ENCODE results near the gene ALDH3A1. TPM values are rescaled to one million over a fixed set of nuclear protein-coding genes. Genes with fewer than 3 reads are reported as not detected.

ALDH3A1 gene
- total RNA-seq, 2 experiments from 2014 or later = 0.38 to 0.92 TPM

- POLR2A ChIA-PET = no interaction called here
- Mint-ChIP-seq H3K27ac (no peak overlapping the region), H3K27me3 (no peaks in the 10 kb centered on the region), H3K4me3 (no peak overlapping the region), H3K9me3 (no peaks in the 10 kb centered on the region), H3K36me3 (ENCODE audit: low read depth) (peaks cover 25% of the 10 kb centered on the region), H3K4me1 (ENCODE audit: low read depth) (no peaks in the 10 kb centered on the region)
- DNase-seq (no peak), ATAC-seq (no peak)
- intact Hi-C loops (cut with micrococcal nuclease) = no loop called here
- TF ChIP-seq CTCF (IDR thresholded peaks at IDR 0.05) = no peak
- CTCF ChIA-PET = interaction anchor here (1.1 kb wide), 1 partner anchor 20 kb away, joined by 3 read pairs; no protein-coding TSS in a partner anchor
Measured at GRCh38 chr17:19785854-19786253, 37.8 kb upstream of the ALDH3A1 start.

GRCh38 chr17:19781488-19782458 lies 33.7 kb upstream of the ALDH3A1 start:
- Mint-ChIP-seq H3K4me1 (ENCODE audit: low read depth) (no peaks in the 10 kb centered on the region), H3K27me3 (no peaks in the 10 kb centered on the region), H3K4me3 (no peak overlapping the region), H3K36me3 (ENCODE audit: low read depth) (peaks cover 16% of the 10 kb centered on the region), H3K9me3 (no peaks in the 10 kb centered on the region), H3K27ac (no peak overlapping the region)
- no peak for TF ChIP-seq CTCF (IDR thresholded peaks at IDR 0.05)
- ChIA-PET CTCF (interaction anchor here (1.2 to 2.4 kb wide), 2 partner anchors 15 to 19 kb away, joined by 4 to 11 read pairs; no protein-coding TSS in a partner anchor), POLR2A (no interaction called here)
- intact Hi-C loops (cut with micrococcal nuclease) = no loop called here
- DNase-seq = no peak
- ATAC-seq = no peak

- H3K27me3 Mint-ChIP-seq = no peaks in the 10 kb centered on the region
- DNase-seq (no peak), ATAC-seq (no peak)
- H3K4me1 Mint-ChIP-seq (ENCODE audit: low read depth) = no peaks in the 10 kb centered on the region
- H3K4me3 Mint-ChIP-seq = no peak overlapping the region
- H3K9me3 Mint-ChIP-seq = no peaks in the 10 kb centered on the region
- intact Hi-C loops (cut with micrococcal nuclease) = no loop called here
- ChIA-PET POLR2A (no interaction called here), CTCF (interaction anchor here (1.0 kb wide), 1 partner anchor 10 kb away, joined by 3 read pairs; no protein-coding TSS in a partner anchor)
- no peak for TF ChIP-seq CTCF (IDR thresholded peaks at IDR 0.05)
- H3K36me3 Mint-ChIP-seq (ENCODE audit: low read depth) = peaks cover 16% of the 10 kb centered on the region
- no peak overlapping the region for H3K27ac Mint-ChIP-seq
Measured at GRCh38 chr17:19780846-19781245, 32.7 kb upstream of the ALDH3A1 start.

- H3K4me1 Mint-ChIP-seq (ENCODE audit: low read depth) = peaks cover 35% of the 10 kb centered on the region
- H3K9me3 Mint-ChIP-seq = no peaks in the 10 kb centered on the region
- no peaks in the 10 kb centered on the region for H3K27me3 Mint-ChIP-seq
- ChIA-PET CTCF (interaction anchor here (1.0 kb wide), 1 partner anchor 9 kb away, joined by 3 read pairs; no protein-coding TSS in a partner anchor), POLR2A (no interaction called here)
- ATAC-seq = no peak
- no peak overlapping the region for H3K27ac Mint-ChIP-seq
- intact Hi-C loops (cut with micrococcal nuclease) = no loop called here
- TF ChIP-seq CTCF (IDR thresholded peaks at IDR 0.05) = no peak
- DNase-seq = no peak
- peaks cover 6% of the 10 kb centered on the region for H3K36me3 Mint-ChIP-seq (ENCODE audit: low read depth)
- no peak overlapping the region for H3K4me3 Mint-ChIP-seq
Measured at GRCh38 chr17:19773534-19773933, 25.4 kb upstream of the ALDH3A1 start.
